ENCODE measurements around the gene BATF3.
"Not testable (repeated sequence)": the region's sequence is repeated elsewhere in the genome, so short reads cannot be mapped to it uniquely, and the experiment has no call there.

Gene BATF3

GRCh38 chr1:212731630-212732029 lies 32.0 kb upstream of the BATF3 start:
- DNase-seq (ENCODE audit: extremely low read depth, low read depth), result no peak
- TF ChIP-seq CTCF (IDR thresholded peaks at IDR 0.05; ENCODE audit: low read depth, low read length, missing control alignments), result no peak
- no peak overlapping the region for H3K4me3 ChIP-seq (replicated peaks; ENCODE audit: low read depth, low read length)

GRCh38 chr1:212728606-212729005 lies 29.0 kb upstream of the BATF3 start:
- no peak overlapping the region for H3K4me3 ChIP-seq (replicated peaks; ENCODE audit: low read depth, low read length)
- TF ChIP-seq CTCF (IDR thresholded peaks at IDR 0.05; ENCODE audit: low read depth, low read length, missing control alignments), result no peak
- DNase-seq (ENCODE audit: extremely low read depth, low read depth), result no peak

GRCh38 chr1:212727386-212728181 lies 27.9 kb upstream of the BATF3 start:
- H3K4me3 ChIP-seq (replicated peaks; ENCODE audit: low read depth, low read length), result no peak overlapping the region
- DNase-seq (ENCODE audit: extremely low read depth, low read depth), result no peak
- no peak for TF ChIP-seq CTCF (IDR thresholded peaks at IDR 0.05; ENCODE audit: low read depth, low read length, missing control alignments)

- H3K4me3 ChIP-seq (replicated peaks; ENCODE audit: low read depth, low read length); DNase-seq (ENCODE audit: extremely low read depth, low read depth): not testable (repeated sequence)
Measured at GRCh38 chr1:212724679-212725078, 25.0 kb upstream of the BATF3 start.

- no peak for TF ChIP-seq CTCF (IDR thresholded peaks at IDR 0.05; ENCODE audit: low read depth, low read length, missing control alignments)
- no peak overlapping the region for H3K4me3 ChIP-seq (replicated peaks; ENCODE audit: low read depth, low read length)
- DNase-seq (ENCODE audit: extremely low read depth, low read depth), result no peak
Measured at GRCh38 chr1:212722270-212722957, 22.8 kb upstream of the BATF3 start.

GRCh38 chr1:212721388-212722247 lies 22.0 kb upstream of the BATF3 start:
- TF ChIP-seq CTCF (IDR thresholded peaks at IDR 0.05; ENCODE audit: low read depth, low read length, missing control alignments), result no peak
- H3K4me3 ChIP-seq (replicated peaks; ENCODE audit: low read depth, low read length), result no peak overlapping the region
- peak; percentile 59 for DNase-seq (ENCODE audit: extremely low read depth, low read depth)

- no peak for DNase-seq (ENCODE audit: extremely low read depth, low read depth)
- no peak for TF ChIP-seq CTCF (IDR thresholded peaks at IDR 0.05; ENCODE audit: low read depth, low read length, missing control alignments)
- H3K4me3 ChIP-seq (replicated peaks; ENCODE audit: low read depth, low read length), result no peak overlapping the region
Measured at GRCh38 chr1:212719633-212720032, 20.0 kb upstream of the BATF3 start.

Data from HFF-Myc (cell line).